Measurements from ENCODE around the gene PLCZ1. TPM values are rescaled to one million over a fixed set of nuclear protein-coding genes. Genes with fewer than 3 reads are reported as not detected.

Gene PLCZ1
- total and polyA plus RNA-seq, 8 donors: not detected

GRCh38 chr12:18643681-18644080 lies 94.1 kb downstream of the PLCZ1 start:
- H3K4me3 ChIP-seq: no peak overlapping the region
- no peak overlapping the region for H3K27ac ChIP-seq
- H3K36me3 ChIP-seq: no peaks in the 10 kb centered on the region
- no peak for DNase-seq
- ATAC-seq: no peak
- intact Hi-C loops (cut with DNase I): no loop called here
- WGBS, 2 donors: 48 to 64% methylated on average over 5 of the region's 5 CpGs
- TF ChIP-seq CTCF (IDR thresholded peaks at IDR 0.05): no peak
- no peaks in the 10 kb centered on the region for H3K4me1 ChIP-seq
- H3K27me3 ChIP-seq: no peaks in the 10 kb centered on the region
- no peak for FAIRE-seq
- no peaks in the 10 kb centered on the region for H3K9me3 ChIP-seq

- Histone ChIP-seq H3K36me3 (no peaks in the 10 kb centered on the region), H3K9me3 (no peaks in the 10 kb centered on the region), H3K4me1 (no peaks in the 10 kb centered on the region), H3K27ac (no peak overlapping the region), H3K27me3 (no peaks in the 10 kb centered on the region), H3K4me3 (no peak overlapping the region)
- WGBS, 2 donors: 58 to 84% methylated on average over 4 of the region's 4 CpGs
- intact Hi-C loops (cut with DNase I): no loop called here
- no peak for TF ChIP-seq CTCF (IDR thresholded peaks at IDR 0.05)
- ATAC-seq: no peak
- DNase-seq: no peak
- no peak for FAIRE-seq
These were observed 97.4 kb downstream of the PLCZ1 start for GRCh38 chr12:18640321-18640955.

GRCh38 chr12:18634382-18634781 lies 103.4 kb downstream of the PLCZ1 start:
- FAIRE-seq (no peak), ATAC-seq (no peak), DNase-seq (no peak)
- Histone ChIP-seq H3K27me3 (no peaks in the 10 kb centered on the region), H3K4me3 (no peak overlapping the region), H3K4me1 (no peaks in the 10 kb centered on the region), H3K9me3 (no peaks in the 10 kb centered on the region), H3K36me3 (no peaks in the 10 kb centered on the region), H3K27ac (no peak overlapping the region)
- 53 to 59% methylated on average over 4 of the region's 4 CpGs for WGBS, 2 donors
- intact Hi-C loops (cut with DNase I): no loop called here
- TF ChIP-seq CTCF (IDR thresholded peaks at IDR 0.05): no peak

Other genes starting within 250 kb of the PLCZ1 start
- not detected for gene CAPZA3, start 107 bp upstream of the PLCZ1 start, total RNA-seq
- gene CAPZA3, start 107 bp upstream of the PLCZ1 start, polyA plus RNA-seq: 1 to 10 TPM; 1.2 to 1.8 TPM

Data from pancreas (tissue), 10 donors.